ENCODE results near the gene RTL5.

The RTL5 gene

DNA sequence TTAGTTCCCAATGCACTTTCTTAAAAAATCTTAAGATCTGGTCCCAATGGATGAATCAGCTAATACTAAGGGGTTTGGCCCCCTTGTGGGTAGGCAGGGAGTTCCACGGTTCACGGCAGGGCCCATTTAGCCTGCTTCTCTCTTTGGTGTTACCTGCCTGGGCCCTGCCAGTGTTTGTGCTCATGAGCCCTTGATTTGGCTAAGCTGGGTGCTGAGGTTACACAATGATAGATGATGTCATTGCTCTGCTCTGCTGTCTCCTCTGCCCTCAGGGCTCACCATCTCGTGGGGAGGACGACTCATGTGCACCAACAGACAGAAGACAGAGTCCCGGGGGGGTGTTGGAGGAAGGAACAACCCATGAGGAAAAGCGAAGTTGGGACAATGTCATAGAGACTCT, 24.4 kb downstream of the RTL5 start:
- peak; percentile 16 for DNase-seq

DNA sequence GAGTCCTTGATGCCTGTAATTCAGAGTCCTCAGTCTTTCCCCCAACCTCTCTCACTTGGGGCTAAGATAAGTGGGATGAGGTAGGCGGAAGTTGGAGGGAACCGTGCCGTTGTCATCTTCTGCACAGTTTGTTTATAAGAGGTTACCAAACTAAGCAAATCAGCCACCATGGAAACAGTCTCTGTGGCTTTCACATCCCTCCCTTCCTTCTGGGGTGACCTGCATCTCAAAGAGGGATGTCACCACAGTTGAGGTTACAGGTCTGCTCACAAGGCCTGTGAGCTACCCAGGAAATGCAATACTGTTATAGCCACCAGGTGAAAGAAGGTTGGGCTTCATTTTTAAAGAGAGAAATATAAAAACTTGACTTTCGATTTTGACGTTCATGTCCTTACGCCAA, 26.3 kb downstream of the RTL5 start:
- DNase-seq = no peak

DNA sequence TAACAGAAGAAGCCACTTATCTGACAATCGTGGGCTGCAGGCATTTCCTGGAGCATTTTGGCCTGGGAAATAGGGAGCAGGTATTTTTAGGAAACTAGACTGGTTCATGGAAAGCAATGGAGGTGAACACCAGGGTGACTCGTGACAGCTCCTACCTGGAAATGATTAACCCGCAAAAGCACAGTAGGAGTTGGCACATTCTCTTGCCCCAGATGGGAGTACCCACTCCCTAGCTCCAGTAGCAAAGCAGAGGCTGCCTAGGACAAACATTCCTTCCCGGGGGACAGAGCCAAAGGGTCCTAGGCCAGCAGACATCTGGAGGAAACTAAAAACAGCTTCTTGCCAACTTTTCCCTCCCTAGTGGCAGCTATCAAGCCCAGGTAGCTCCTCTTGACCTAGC, 29.0 kb downstream of the RTL5 start:
- DNase-seq = no peak

DNA sequence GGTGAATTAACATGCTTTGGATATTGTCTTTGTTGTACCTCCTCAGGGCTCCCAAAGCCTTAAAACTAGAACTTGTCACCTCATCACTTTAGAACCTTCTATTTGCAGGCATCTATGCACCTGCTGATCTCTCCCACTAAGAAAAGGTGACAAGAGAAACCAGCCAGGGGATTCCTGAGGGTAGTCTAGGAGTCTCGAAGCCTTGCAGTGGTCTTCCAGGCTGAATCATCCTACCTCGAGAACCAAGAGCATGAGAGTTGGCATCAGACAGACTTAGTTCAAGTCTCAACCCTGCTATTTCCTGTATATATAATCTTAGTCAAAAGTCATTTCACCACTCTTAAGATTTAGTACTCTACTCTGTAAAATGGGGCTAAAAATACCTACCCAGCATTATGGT, 29.6 kb downstream of the RTL5 start:
- no peak for DNase-seq

DNA sequence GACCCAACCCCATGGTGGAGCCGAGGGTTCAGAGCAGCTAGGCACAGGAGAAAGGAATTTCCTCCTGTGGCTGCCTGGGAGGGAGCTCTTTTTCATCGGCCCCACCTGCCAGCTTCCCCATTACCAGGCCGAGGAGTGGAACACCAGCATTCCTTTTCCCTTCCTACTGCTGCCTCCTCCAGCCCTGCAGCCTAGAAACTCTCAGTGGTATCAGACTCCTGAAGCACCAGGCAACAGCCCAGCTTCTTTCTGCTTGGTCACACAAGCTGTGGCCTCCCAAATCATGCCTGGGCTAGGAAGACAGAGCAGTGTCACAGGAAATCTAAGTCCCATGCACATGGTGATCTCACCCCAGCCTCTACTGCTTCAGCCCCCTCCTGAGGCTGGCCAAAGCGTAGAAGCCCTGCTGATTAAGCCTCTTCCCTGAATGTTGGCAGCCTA, 30.1 kb downstream of the RTL5 start:
- no peak for DNase-seq

DNA sequence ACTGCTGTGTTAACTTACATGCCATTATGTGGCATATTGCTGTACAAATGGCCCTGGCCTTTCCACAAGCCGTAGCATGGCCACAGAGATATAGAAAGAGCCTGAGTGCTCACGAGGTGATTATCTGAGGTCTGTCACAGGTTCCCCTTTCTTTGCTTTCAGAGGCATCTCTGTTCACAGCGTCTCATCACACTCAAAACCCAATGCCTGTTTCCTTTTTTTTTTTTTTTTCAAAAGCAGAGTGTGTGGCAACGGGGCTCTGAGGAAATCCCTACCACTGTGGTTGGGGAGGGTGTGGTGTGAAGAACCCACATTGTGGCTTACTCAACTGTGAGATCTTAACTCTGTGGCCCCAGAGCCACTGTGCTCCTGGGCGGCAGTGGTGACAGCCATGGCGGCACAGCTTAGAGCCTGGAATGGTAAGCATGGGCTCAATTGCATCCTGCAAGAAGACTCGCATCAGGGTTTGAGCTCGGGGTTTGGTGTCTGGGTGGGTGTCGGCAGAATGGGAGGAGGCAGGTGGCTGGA, 30.8 kb downstream of the RTL5 start:
- DNase-seq = no peak

DNA sequence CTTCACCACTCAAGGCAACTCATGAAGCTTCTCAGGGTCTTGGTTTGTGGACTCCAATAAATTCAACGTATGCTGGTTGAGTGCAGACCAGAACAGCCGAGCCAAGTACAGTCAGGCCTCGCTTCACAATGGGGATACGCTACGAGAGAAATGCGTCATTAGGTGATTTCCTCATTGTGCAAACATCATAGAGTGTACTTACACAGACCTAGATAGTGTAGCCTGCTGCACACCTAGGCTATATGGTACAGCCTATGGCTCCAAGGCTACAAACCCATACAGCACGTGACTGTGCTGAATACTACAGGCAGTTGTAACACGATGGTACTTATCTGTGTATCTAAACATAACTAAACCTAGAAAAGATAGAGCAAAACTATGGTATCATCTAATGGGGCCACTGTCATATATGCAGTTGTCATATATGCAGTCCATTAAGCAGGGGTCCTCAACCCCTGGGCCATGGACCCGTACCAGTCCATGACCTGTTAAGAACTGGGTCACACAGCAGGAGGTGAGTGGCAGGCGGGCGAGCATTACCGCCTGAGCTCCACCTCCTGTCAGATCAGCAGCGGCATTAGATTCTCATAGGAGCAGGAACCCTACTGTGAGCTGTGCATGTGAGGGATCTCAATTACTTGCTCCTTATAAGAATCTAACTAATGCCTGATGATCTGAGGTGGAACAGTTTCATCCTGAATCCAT, 31.5 kb downstream of the RTL5 start:
- DNase-seq = peak; percentile 36

DNA sequence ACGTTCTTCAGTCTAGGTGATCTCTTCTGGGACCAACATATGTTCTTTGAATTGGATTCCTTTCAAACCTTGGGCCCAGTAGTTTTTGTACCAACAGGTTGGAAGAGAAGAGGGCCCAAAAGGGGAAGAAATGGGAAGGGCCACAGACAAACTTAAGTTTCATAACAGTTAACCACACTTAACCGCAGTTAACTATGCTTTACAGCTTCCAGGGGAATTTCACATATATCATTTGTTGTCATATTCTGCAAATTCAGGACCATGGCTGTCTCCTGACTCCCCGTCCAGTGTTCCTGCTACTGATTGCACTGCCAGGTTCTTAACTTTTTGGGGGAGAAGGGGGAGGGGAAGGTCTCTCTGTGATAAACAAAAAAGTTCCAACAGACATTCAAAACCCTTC, 34.6 kb downstream of the RTL5 start:
- no peak for DNase-seq

DNA sequence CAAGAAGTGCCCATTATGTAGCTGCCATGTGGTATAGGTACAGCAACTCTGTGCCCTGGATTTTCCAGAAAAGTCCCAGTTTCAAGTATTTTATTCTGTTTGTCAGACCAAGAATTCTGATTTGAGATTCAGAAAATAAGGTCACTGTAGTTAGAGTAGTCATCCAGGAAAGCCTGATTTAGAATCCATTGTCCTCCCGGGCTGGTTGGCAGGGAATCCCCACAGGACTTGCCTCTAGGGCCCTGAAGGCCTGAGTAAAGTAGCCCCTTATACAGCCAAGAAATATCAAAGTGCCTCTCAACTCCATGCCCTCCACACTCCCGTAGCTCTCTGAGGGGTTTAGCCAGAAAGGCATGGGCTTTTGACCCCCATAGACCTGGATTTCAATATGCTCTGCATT, 36.3 kb downstream of the RTL5 start:
- no peak for DNase-seq

DNA sequence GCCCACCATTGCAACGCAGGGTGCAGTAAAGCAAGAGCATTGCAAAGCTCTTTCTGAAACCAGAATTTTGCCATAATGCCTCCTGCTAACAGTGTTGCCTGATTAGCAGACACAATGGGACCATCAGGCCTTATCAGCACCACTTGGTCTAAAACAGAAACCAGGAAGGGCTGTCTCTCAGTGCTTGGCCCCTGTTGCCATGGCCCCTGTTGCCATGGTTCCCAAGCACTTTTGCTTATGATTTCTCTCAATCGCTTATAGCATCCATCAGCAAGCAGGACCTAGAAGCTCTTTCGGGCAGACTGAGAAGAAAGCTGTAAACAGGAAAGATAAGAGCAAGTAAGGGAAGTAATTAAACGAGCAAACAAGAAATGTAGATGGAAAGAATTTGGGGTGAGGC, 36.8 kb downstream of the RTL5 start:
- DNase-seq = no peak

DNA sequence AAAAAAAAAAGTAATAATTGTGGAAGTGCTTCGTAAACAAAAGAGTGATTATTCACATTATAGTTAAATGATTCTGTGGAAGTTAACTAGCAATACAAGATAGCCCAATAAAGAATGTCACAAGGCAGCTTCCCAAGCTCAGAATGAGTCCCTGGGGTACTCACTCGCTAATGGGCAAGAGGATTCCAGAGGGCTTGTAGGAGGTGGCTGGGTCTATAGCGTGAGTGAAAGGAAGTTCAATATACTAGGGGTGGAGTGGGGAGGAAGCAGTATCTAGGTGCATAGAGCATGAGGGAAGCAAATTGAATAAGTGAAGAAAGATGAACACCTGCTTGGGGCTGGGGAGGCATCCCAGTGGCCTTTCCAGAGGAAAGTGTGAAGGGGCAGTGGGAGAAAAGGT, 42.5 kb downstream of the RTL5 start:
- no peak for DNase-seq

DNA sequence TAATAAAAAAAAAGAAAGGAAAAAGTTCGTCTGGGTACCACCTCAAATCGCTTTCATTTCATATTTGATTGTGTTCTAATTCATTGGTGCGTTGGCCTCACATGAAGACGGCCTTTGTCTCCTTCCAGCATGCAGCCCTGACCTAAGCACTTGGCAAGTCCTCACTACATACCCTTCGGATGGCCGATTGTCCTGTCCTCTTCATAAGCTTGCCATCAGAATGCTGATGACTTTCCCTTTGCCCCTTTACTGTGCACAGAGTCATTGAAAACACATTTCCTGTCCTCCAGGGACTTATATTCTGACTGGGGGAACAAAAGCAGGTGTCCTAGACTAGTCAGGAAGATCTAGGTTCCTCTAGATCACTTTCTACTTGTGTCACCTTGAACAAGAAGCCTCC, 43.0 kb downstream of the RTL5 start:
- no peak for DNase-seq

DNA sequence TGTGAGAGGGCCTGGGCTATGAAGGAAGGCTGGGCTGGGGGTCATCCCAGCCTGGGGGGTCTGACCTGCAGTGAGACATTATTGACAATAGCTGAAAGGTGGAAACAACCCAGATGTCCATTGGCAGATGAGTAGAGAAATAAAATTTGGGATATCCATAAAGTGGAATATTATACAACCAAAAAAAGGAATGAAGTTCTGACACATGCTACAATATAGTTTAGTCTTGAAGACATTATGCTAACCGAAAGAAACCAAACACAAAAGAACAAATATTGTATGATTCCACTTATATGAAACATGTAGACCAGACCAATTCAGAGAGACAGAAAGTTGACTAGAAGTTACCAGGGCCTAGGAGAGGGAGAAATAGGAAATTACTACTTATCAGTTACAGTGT, 44.7 kb downstream of the RTL5 start:
- DNase-seq = no peak

DNA sequence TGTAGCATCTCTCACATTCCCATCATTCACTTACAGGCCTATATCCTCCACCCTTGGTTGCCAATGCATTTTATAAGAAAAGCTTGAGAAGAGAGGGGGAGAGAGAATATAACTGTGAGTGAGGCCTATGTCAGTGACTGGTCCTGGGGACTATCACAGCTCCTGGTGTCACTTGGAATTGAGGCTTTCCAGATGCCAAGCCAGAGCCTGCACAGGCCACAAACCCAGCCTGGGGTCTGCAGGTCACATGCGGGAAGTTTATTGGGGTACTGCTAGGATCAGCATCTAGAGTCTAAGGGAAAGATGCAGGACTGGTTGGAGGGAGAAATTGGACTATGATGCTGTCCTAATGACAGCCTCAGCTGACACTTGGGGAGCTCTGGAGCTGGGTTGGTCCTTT, 47.6 kb downstream of the RTL5 start:
- no peak for DNase-seq

DNA sequence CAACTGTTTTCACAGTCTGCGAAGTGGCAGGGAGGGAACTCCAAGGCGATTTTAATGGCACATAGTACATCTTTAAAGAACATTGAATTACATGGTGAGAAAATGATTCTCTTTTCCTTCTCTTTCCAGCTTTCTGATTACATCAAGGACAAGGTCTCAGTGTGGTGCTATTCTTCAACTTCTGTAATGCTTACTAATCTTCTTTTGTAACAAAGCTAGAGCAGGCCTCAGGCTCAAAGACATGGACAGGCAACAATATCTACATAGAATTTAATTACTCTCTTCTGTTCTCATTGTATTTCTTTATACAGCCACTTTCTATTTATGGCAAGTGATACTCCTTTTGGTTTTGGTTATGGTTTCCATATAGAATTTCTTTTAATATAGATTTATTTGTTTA, 48.4 kb downstream of the RTL5 start:
- no peak for DNase-seq

DNA sequence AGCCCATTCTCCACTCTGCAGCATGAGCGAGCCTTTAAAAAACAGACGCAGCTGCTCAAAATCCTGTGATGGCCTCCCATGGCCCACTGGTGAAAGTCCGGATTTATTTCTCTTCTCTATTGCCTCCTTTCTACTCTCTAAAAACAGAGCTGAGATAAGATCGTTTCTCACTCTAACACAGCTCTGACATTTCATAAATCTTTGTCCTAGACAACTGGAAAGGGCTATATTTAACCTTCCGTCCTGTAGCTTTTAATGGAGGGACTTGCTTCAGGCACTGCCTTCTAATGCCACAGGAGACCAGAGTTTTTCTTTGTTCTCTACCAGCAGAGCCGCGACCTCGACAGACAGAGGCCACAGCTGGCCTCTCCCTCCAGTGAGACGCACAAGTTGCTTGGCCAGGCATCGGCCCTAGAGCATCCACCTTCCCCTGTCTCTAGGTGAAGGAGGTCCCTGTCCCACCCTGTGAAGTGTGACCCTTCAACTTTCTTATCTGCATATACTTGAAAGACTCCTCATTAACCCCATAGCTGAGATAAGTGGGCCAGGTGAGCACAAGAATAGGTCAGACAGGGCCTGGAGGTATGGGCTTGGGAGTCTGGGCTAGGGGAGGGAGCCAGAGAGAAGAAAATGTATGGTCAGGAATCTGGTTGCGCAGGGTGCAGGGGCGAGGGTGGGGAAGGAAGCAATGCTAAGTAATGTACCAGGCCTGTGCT, 50.0 kb downstream of the RTL5 start:
- no peak for DNase-seq

DNA sequence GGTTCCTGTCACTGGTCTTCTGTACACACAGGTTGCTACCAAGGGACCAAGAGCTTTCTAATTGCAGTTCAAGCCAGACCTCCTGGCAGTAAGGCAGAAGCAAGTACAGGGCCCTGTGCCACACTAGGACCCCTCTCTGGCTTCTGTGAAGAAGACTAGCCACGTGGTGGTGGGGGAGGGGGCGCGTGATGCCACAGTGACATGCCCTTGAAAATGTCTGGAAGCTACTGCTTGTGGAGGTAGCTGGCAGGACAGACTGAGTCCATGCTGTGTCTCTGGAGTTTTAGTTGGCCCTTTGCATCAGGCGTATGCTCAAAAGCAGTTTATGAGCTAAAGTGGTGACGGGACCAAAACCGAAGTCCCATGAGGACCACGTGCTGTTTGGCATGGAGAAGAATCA, 50.9 kb downstream of the RTL5 start:
- no peak for DNase-seq

DNA sequence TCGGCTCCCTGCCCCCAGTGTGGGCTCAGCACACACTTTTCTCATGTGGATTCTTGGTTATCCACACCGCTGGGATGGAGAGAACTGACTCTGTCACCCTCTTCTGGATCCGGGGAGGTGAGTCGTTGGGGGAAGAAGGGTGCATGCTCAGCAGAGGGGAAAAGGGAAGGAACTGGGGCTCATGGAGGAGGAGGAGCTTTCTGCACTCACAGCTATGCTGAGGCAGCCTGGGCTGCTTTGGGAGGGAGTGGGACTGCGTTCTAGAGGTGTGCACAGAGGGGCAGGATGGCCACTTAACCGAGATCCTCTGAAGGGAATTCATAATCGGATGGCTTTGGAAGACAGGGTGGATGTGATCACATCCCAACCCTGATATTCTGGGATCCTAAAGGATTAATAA, 51.6 kb downstream of the RTL5 start:
- no peak for DNase-seq

DNA sequence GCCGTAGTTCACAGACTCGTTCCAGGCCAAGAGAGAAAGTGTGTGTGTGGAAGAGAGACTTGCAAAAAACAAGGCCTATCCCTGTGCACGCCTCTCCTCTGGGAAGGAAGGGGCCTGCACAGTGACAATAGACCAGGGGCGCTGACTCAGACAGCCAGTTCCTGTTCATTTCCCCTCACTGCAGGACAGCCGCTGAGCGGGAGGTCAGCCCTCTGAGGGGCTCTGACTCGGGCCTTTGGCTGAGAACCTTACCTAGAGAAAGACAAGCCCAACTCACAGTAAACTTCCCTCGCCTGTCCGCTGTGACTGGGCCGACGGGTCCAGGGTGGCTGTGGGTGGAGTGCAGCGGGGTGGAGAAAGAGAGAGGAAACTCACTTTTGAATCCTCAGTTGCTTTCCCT, 52.1 kb downstream of the RTL5 start:
- DNase-seq = no peak

DNA sequence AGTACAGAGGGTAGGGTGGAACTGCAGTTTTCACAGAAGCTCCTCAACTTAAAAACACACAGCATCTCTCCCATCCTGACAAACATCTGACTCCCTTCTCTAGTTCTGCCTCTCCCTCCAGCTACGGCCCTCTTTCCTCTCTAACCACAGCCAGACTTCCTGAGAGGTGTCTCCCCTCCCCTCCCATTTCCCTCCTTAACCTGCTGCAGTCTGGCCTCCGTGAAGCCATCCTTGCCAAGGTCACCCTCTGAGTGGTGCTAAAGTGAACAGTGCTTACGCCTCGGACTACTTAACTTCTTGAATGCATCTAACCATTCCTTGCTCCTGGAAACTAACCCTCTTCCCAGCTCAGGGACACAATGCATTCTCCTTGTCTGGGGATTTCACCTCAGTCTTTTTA, 53.3 kb downstream of the RTL5 start:
- DNase-seq = no peak
